Measurements from ENCODE around the gene DHX38.

The DHX38 gene

DNA sequence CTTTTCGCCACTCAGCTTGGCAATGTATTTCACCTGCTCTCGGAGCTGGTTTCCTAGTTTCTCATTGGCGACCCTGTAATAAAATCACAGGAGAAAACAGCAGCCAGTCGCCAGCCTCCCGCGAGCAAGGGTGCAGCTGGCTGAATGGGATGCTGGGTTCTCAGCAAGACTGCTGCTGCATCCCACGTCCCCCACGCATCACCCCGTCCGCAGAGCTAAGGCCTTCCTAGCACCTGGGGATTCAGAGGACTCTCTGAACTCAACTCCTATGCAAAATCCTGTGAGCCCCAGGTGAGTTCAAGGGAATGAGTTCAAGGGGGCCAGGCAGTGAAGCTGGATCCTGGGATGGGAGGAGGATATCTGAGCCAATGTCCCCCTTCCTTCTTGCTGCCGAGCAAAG lies 29.3 kb downstream of the DHX38 start:
- H3K4me3 ChIP-seq (replicated peaks; ENCODE audit: low read depth, low read length), result no peak overlapping the region
- TF ChIP-seq, protein P1, sequence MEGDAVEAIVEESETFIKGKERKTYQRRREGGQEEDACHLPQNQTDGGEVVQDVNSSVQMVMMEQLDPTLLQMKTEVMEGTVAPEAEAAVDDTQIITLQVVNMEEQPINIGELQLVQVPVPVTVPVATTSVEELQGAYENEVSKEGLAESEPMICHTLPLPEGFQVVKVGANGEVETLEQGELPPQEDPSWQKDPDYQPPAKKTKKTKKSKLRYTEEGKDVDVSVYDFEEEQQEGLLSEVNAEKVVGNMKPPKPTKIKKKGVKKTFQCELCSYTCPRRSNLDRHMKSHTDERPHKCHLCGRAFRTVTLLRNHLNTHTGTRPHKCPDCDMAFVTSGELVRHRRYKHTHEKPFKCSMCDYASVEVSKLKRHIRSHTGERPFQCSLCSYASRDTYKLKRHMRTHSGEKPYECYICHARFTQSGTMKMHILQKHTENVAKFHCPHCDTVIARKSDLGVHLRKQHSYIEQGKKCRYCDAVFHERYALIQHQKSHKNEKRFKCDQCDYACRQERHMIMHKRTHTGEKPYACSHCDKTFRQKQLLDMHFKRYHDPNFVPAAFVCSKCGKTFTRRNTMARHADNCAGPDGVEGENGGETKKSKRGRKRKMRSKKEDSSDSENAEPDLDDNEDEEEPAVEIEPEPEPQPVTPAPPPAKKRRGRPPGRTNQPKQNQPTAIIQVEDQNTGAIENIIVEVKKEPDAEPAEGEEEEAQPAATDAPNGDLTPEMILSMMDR (IDR thresholded peaks at IDR 0.05; ENCODE audit: low read depth, low read length, missing control alignments), result no peak
- DNase-seq (ENCODE audit: extremely low read depth, low read depth), result no peak

DNA sequence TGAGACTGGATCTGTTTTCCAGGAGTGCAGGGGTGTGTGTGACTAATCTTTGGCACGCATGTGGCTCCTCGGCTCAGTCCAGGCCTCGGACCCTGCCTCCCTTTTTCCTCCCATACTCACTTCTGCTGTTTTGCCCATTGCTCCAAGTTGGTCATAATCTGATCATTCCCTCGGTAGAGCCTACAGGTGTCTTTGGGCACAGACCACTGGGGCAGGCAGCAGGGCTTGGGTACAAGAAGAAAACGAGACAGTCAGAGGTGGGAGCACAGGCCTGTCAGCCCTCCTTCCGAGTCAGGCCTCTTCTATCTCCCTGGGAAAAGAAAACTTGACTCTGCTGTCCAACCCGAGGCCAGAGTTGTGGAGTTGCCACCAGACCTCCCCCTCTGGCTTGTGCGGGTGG lies 29.8 kb downstream of the DHX38 start:
- TF ChIP-seq, protein P1 (IDR thresholded peaks at IDR 0.05; ENCODE audit: low read depth, low read length, missing control alignments), result no peak
- DNase-seq (ENCODE audit: extremely low read depth, low read depth), result no peak
- H3K4me3 ChIP-seq (replicated peaks; ENCODE audit: low read depth, low read length), result no peak overlapping the region

DNA sequence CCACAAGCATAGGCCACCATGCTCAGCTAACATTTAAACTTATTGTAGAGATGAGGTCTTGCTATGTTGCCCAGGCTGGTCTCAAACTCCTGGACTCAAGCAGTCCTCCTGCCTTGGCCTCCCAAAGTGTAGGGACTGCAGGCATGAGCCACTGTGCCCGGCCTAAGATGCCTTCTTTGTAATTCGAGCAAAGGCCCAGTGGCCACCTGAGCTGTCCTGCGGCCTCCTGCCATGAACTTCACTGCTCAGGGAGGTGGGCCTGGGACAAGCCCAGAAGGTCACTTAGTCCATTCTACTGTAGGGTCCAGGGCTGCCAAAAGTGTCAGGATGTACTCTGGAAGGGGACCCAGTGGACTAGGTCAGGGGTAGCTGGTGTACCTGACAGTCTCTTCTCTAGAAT lies 30.5 kb downstream of the DHX38 start:
- no peak overlapping the region for H3K4me3 ChIP-seq (replicated peaks; ENCODE audit: low read depth, low read length)
- TF ChIP-seq, protein P1 (IDR thresholded peaks at IDR 0.05; ENCODE audit: low read depth, low read length, missing control alignments), result no peak

DNA sequence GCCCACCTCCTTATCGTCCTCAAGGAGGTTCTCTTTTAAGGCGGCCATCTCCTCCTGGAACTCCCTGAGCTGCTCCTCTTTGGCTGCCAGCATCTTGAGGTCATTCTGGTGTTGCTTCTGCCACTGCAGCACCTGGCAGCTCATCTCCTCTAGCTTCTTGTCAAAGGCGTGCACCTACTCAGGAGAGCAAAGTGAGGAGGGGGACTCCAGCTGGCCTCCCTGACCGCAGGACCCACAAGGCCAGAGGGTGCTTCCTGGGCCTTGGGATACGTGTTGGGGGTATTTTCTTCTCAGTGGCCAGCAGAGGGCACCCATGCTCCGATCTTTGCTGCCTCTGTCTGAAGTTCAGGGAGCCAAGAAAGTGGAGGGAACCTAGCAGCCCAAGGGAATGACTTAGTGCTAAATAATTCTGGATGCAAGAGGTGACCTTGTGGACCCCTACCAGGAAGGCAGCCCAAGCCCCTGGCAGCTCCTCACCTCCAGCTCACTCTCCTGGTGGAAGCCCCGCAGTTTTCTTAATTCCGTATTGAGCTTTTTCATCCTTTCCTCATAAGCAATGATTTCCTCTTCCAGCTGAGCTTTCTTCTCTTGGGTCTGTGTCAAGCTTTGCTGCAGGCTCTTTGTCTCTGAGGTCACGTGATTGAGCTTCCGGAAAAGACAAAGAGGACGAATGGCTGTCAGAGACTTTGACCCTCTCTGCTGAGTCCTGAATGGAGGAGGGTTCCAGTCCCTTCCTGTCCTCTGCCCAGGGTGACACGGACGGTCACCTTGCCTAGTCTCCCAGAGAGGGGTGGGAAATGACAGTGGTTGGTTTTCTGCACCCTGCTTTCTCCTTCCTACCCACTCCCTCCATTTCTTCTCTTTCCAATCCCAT lies 31.4 kb downstream of the DHX38 start:
- TF ChIP-seq, protein P1 (IDR thresholded peaks at IDR 0.05; ENCODE audit: low read depth, low read length, missing control alignments), result peak; percentile 77
- no peak overlapping the region for H3K4me3 ChIP-seq (replicated peaks; ENCODE audit: low read depth, low read length)
- peak; percentile 57 for DNase-seq (ENCODE audit: extremely low read depth, low read depth)

More for the DNA sequence above, 30.5 kb downstream of the DHX38 start:
- DNase-seq (ENCODE audit: extremely low read depth, low read depth), result no peak

DNA sequence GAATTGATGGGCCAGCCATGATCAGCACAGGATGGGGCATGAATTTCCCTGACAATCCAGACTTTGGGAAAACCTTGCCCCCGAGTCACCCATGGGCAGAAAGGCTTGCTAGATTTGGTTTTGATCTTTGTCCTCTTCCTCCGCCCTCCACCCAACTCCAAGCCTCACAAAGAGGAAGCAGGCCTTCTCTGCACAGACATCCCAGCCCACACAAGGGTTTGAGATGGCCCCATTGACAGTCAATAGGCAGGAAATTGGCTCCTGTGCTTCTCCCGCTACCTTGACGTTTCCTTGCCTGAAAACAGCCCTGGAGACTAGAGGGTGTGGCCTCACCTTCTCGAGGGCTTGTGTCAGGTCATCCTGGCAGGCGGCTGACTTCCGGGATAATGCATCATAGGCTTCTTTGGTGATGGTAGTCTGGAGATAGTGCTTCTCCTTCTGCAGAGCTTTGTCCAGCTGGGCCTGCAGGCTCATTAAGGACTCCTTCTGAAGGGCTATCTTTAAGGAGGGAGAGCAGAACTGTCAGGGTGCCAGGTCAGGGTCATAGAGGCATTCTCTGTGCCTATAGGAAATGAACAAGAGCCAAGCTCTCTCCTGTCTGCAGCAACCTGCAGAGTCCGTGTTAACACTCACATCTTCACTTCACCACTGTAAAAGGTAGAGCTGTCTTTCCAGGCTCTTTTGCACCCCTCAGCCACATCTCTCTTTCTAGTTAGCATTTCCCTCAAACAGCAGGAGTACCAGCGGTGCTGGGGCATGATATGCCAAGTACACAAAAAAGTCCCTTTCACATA lies 32.2 kb downstream of the DHX38 start:
- no peak overlapping the region for H3K4me3 ChIP-seq (replicated peaks; ENCODE audit: low read depth, low read length)
- no peak for DNase-seq (ENCODE audit: extremely low read depth, low read depth)
- TF ChIP-seq, protein P1 (IDR thresholded peaks at IDR 0.05; ENCODE audit: low read depth, low read length, missing control alignments), result no peak

DNA sequence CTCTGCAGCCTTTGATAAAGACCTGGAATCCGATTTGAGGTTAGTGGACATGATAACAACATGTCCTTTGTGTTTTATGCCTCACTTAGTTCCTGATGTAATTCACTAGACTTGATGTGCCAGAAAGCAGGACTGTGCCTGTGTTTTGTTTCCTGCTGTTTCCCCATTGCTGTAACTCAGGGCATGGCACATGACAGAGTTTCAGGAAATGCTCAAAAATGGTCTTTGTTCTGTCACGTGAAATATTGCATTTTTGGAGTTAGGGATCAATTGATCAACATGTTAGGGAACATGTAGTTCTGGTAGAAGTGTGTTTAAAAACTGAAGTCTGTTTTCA lies 32.8 kb downstream of the DHX38 start:
- DNase-seq (ENCODE audit: extremely low read depth, low read depth), result no peak
- TF ChIP-seq, protein P1 (IDR thresholded peaks at IDR 0.05; ENCODE audit: low read depth, low read length, missing control alignments), result no peak
- no peak overlapping the region for H3K4me3 ChIP-seq (replicated peaks; ENCODE audit: low read depth, low read length)
